Endothelial cell of umbilical vein (primary cell): ENCODE data around the gene NDUFAF7. TPM values are rescaled to one million over a fixed set of nuclear protein-coding genes. Genes with fewer than 3 reads are reported as not detected.

ENCODE experiments used
- BruUV-seq: library from RNA; stranded (reverse); fragments of 400-500 nt; replicated peaks from 2 replicates; lab custom pipeline; 2021; lab: Mats Ljungman, UMichigan
- CTCF ChIA-PET: fragments of 300-600, 350-600 bp; sonication (Branson Sonifier 250); formaldehyde crosslinking; loops from one replicate; lab custom pipeline; 2021; ENCODE audit warnings: antibody characterized with exemption, inconsistent platforms; lab: Charles Lee
- POLR2A ChIA-PET: fragments of 300-600, 350-600 bp; sonication (Branson Sonifier 250); formaldehyde crosslinking; loops from one replicate; lab custom pipeline; 2021; ENCODE audit warnings: antibody characterized with exemption, inconsistent platforms; lab: Charles Lee
- DNase-seq: peaks from one replicate; pipeline ENCODE4 v3.0.0-alpha.2; 2011; ENCODE audit warnings: low read depth, low spot score
- FAIRE-seq: peaks from 2 replicates; lab custom pipeline; 2011; peaks lifted over from hg19 to GRCh38; lab: Jason Lieb, UNC
- H2AFZ ChIP-seq: 2 replicates; pipeline ENCODE4 v1.6.0; 2012; ENCODE audit warnings: low read depth, low read length, control low read depth, inconsistent platforms
- H3K27ac ChIP-seq: 2 replicates; pipeline ENCODE4 v1.5.1; 2011; ENCODE audit warnings: low read depth, mild to moderate bottlenecking, control low read depth, low read length, moderate library complexity; ENCODE audit not compliant: insufficient read depth
- H3K27me3 ChIP-seq, 2 experiments: 2 replicates each; pipeline versions ENCODE4 v1.6.0 to v1.6.1; 2011; ENCODE audit warnings: low read length in 2 of 2, mixed read lengths in 1 of 2; ENCODE audit not compliant: control insufficient read depth in 2 of 2, insufficient read depth in 2 of 2
- H3K36me3 ChIP-seq, 2 experiments: 2 replicates in 1 of 2; 3 replicates in 1 of 2; pipeline ENCODE4 v1.5.1; 2011; ENCODE audit warnings: low read length in 2 of 2, mild to moderate bottlenecking in 1 of 2, moderate library complexity in 1 of 2; ENCODE audit not compliant: control insufficient read depth in 2 of 2, insufficient read depth in 2 of 2; ENCODE audit errors: extremely low read depth in 1 of 2
- H3K4me1 ChIP-seq: 3 replicates; pipeline ENCODE4 v1.5.1; 2011; ENCODE audit warnings: mild to moderate bottlenecking, low read length; ENCODE audit not compliant: control insufficient read depth, insufficient read depth; ENCODE audit errors: extremely low read depth
- H3K4me2 ChIP-seq: 2 replicates; pipeline ENCODE4 v1.6.1; 2011; ENCODE audit warnings: low read length, control low read depth, mixed read lengths; ENCODE audit not compliant: insufficient read depth
- H3K4me3 ChIP-seq, 3 experiments: fragments of 200-600 bp in 1 of 3; sonication (generic), shearing (Covaris generic) in 1 of 3; replicated peaks in 1 of 3; 2 replicates each; pipeline ENCODE4 v1.5.1; 2011 to 2016; ENCODE audit warnings: control low read depth in 3 of 3, low read length in 3 of 3, mild to moderate bottlenecking in 2 of 3, inconsistent platforms in 1 of 3, low read depth in 1 of 3, moderate library complexity in 1 of 3; ENCODE audit not compliant: insufficient read depth in 1 of 3
- H3K79me2 ChIP-seq: 2 replicates; pipeline ENCODE4 v1.6.0; 2012; ENCODE audit warnings: low read length, inconsistent platforms; ENCODE audit not compliant: control insufficient read depth, insufficient read depth
- H3K9ac ChIP-seq: replicated peaks from 2 replicates; pipeline ENCODE3; 2011; ENCODE audit warnings: low read length, control low read depth; ENCODE audit not compliant: insufficient read depth; ENCODE audit errors: extremely low read depth
- H3K9me1 ChIP-seq: replicated peaks from 3 replicates; pipeline ENCODE4 v1.6.0; 2011; ENCODE audit warnings: mild to moderate bottlenecking, low read length; ENCODE audit not compliant: control insufficient read depth, insufficient read depth; ENCODE audit errors: extremely low read depth
- H3K9me3 ChIP-seq: replicated peaks from 2 replicates; pipeline ENCODE4 v1.5.1; 2012; ENCODE audit warnings: low read length, inconsistent platforms; ENCODE audit not compliant: control insufficient read depth, insufficient read depth
- H4K20me1 ChIP-seq: replicated peaks from 2 replicates; pipeline ENCODE3; 2011; ENCODE audit warnings: mild to moderate bottlenecking, low read length; ENCODE audit not compliant: control insufficient read depth, insufficient read depth; ENCODE audit errors: extremely low read depth
- EZH2 ChIP-seq: IDR thresholded peaks from 2 replicates; pipeline ENCODE4 v1.6.1; 2012; ENCODE audit warnings: borderline replicate concordance, low read depth, mild to moderate bottlenecking, moderate library complexity, low read length, inconsistent platforms; ENCODE audit not compliant: severe bottlenecking
- FOS ChIP-seq: IDR thresholded peaks from 2 replicates; pipeline ENCODE4 v1.6.1; 2011; ENCODE audit warnings: mild to moderate bottlenecking, low read length, moderate library complexity, borderline replicate concordance; ENCODE audit not compliant: insufficient read depth
- GATA2 ChIP-seq: IDR thresholded peaks from 2 replicates; pipeline ENCODE4 v1.7.0; 2011; ENCODE audit warnings: low read depth, mild to moderate bottlenecking, moderate library complexity, mixed read lengths, low read length; ENCODE audit not compliant: insufficient read length, insufficient read depth
- JUN ChIP-seq: IDR thresholded peaks from 2 replicates; pipeline ENCODE4 v1.6.1; 2011; ENCODE audit warnings: borderline replicate concordance, low read depth; ENCODE audit not compliant: insufficient read length, insufficient read depth
- MAX ChIP-seq: IDR thresholded peaks from 2 replicates; pipeline ENCODE4 v1.6.1; 2011; ENCODE audit not compliant: insufficient read depth, insufficient read length
- MYC ChIP-seq: IDR thresholded peaks from one replicate; pipeline ENCODE4 v1.6.1; 2011; ENCODE audit warnings: mild to moderate bottlenecking, low read depth, low read length
- POLR2A ChIP-seq: IDR thresholded peaks from 2 replicates; pipeline ENCODE4 v1.6.1; 2012; ENCODE audit warnings: low read depth, mild to moderate bottlenecking, control low read depth, low read length
- POLR2AphosphoS5 ChIP-seq: IDR thresholded peaks from 2 replicates; pipeline ENCODE4 v1.6.1; 2012; ENCODE audit warnings: low read depth, mild to moderate bottlenecking, control low read depth, low read length, moderate library complexity; ENCODE audit not compliant: insufficient read depth
- dilution Hi-C: fragments of 300-500 bp; cut with MboI; formaldehyde crosslinking; loops from one replicate; pipeline ENCODE4 v1.15.0; 2019; ENCODE audit warnings: low sequenced_read_pairs; ENCODE audit not compliant: extremely low pct_ligation_motif_present
- intact Hi-C: fragments of 100-400 bp; cut with micrococcal nuclease; formaldehyde crosslinking; loops from one replicate; pipeline ENCODE4 v1.10.0; 2022
- polyA plus RNA-seq, 4 experiments: library from polyadenylated mRNA; depleted of rRNA in 3 of 4; stranded (reverse) in 3 of 4; unstranded in 1 of 4; fragments of >200 nt; gene quantifications; 2 replicates each; pipeline versions ENCODE4 v1.2.1 to v1.2.3, GENCODE V29; 2011 to 2012; ENCODE audit warnings: missing spikeins in 1 of 4
- total RNA-seq: library from RNA; stranded (reverse); gene quantifications from 2 replicates; pipeline ENCODE4 v1.2.3, GENCODE V29; 2021
- TF ChIP-seq, protein P1 (sequence below), 2 donors: IDR thresholded peaks; 1 replicate in 1 of 2; 2 replicates in 1 of 2; pipeline ENCODE4 v1.5.1; 2011; ENCODE audit warnings: low read length in 2 of 2, mild to moderate bottlenecking in 2 of 2, moderate library complexity in 2 of 2, control low read depth in 1 of 2, inconsistent platforms in 1 of 2, low read depth in 1 of 2; ENCODE audit not compliant: insufficient read depth in 1 of 2; ENCODE audit errors: extremely low read depth in 1 of 2

Gene NDUFAF7
- total and polyA plus RNA-seq, 2 donors (not counting 3 experiments of a cell fraction or from before 2014, with no cell fraction given), result 11.6 to 23.4 TPM

DNA sequence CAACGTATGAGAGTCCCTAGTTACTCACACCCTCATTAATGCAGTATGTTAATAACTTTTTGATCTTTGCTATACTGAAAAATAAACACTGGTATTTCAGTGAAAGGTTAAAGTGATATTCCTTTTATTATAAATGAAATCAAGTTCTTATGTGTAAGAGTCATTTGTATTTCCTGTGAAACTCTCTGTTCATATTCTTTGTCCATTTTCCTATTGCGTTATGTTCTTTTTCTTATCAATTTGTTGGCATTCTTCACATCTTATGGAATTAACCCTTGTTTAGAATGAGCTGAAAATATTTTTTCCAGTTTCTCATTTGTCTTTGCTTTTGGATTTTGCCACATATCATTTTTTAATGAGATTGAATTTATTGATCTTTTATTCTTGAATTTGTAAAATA lies 44.8 kb downstream of the NDUFAF7 start:
- ChIA-PET CTCF (no interaction called here), POLR2A (no interaction called here)
- H3K4me2 ChIP-seq, result no peak overlapping the region
- FAIRE-seq (no peak), DNase-seq (no peak)
- no peaks in the 10 kb centered on the region for H4K20me1 ChIP-seq
- H3K36me3 ChIP-seq, result peaks cover 5 to 15% of the 10 kb centered on the region in 2 experiments
- H3K9me1 ChIP-seq, result no peaks in the 10 kb centered on the region
- H3K9ac ChIP-seq, result no peak overlapping the region
- no peaks in the 10 kb centered on the region for H3K79me2 ChIP-seq
- H2AFZ ChIP-seq, result no peak overlapping the region
- dilution Hi-C loops, result no loop called here
- no peak overlapping the region for H3K4me3 ChIP-seq
- H3K27me3 ChIP-seq, result no peaks in the 10 kb centered on the region
- TF ChIP-seq EZH2 (no peak), FOS (no peak)
- no TSS peak for BruUV-seq
- intact Hi-C loops, result no loop called here
- no peaks in the 10 kb centered on the region for H3K4me1 ChIP-seq
- H3K27ac ChIP-seq, result no peak overlapping the region
- no peaks in the 10 kb centered on the region for H3K9me3 ChIP-seq

DNA sequence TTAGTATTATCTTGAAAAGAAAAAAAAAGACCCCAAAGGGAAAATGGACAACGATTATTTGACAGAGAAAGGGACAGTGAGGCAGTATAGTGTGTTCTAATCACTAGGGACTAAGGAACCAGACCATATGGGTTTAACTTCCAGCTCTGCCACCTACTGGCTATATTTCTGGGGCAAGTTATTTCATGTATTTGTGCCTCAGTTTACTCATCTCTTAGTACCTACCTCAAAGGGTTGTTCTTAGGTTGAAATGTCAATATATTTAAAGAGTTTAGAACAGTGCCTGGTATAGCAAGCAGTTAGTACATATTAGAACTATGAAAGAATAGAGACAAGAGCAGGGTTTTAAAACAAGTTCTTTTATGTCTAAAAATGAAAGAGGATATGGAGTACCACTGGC lies 50.5 kb downstream of the NDUFAF7 start:
- Histone ChIP-seq H4K20me1 (no peaks in the 10 kb centered on the region), H3K4me3 (no peak overlapping the region), H3K9me3 (no peaks in the 10 kb centered on the region), H3K4me2 (no peak overlapping the region), H2AFZ (no peak overlapping the region), H3K4me1 (peaks cover 17% of the 10 kb centered on the region), H3K9me1 (no peaks in the 10 kb centered on the region), H3K9ac (no peak overlapping the region), H3K36me3 (peaks cover 0 to 11% of the 10 kb centered on the region in 2 experiments), H3K27ac (no peak overlapping the region), H3K27me3 (no peaks in the 10 kb centered on the region), H3K79me2 (peaks cover 5% of the 10 kb centered on the region)
- DNase-seq, result no peak
- dilution Hi-C loops, result no loop called here
- ChIA-PET CTCF (no interaction called here), POLR2A (no interaction called here)
- no peak for FAIRE-seq
- no TSS peak for BruUV-seq
- TF ChIP-seq POLR2A (no peak), POLR2AphosphoS5 (no peak), MYC (no peak), MAX (no peak), GATA2 (no peak), JUN (no peak), FOS (no peak), EZH2 (no peak)
- TF ChIP-seq, protein P1, sequence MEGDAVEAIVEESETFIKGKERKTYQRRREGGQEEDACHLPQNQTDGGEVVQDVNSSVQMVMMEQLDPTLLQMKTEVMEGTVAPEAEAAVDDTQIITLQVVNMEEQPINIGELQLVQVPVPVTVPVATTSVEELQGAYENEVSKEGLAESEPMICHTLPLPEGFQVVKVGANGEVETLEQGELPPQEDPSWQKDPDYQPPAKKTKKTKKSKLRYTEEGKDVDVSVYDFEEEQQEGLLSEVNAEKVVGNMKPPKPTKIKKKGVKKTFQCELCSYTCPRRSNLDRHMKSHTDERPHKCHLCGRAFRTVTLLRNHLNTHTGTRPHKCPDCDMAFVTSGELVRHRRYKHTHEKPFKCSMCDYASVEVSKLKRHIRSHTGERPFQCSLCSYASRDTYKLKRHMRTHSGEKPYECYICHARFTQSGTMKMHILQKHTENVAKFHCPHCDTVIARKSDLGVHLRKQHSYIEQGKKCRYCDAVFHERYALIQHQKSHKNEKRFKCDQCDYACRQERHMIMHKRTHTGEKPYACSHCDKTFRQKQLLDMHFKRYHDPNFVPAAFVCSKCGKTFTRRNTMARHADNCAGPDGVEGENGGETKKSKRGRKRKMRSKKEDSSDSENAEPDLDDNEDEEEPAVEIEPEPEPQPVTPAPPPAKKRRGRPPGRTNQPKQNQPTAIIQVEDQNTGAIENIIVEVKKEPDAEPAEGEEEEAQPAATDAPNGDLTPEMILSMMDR (IDR thresholded peaks at IDR 0.05; ENCODE audit: extremely low read depth in 1 of 2, insufficient read depth in 1 of 2, low read depth in 1 of 2, low read length in 2 of 2), result no peak
- intact Hi-C loops, result loop anchor here (5.0 kb wide), 1 partner anchor 595 kb away; no protein-coding TSS in a partner anchor
